Kidney (tissue), 14 donors: Measurements from ENCODE around the gene SLC25A25. TPM values are rescaled to one million over a fixed set of nuclear protein-coding genes. Genes with fewer than 3 reads are reported as not detected.

Source experiments
- DNase-seq, 5 donors: peaks; one replicate each; pipeline ENCODE4 v3.0.0-alpha.2; 2013 to 2020
- FAIRE-seq: peaks from 2 replicates; lab custom pipeline; 2012; peaks lifted over from hg19 to GRCh38; lab: Jason Lieb, UNC
- H3K27ac ChIP-seq, 2 donors: one replicate each; pipeline ENCODE4 v1.7.0; 2013; ENCODE audit warnings: low read depth in 2 of 2, low read length in 2 of 2, inconsistent platforms in 1 of 2
- H3K27me3 ChIP-seq: one replicate; pipeline ENCODE4 v1.7.1; 2013; ENCODE audit warnings: low read length, inconsistent platforms; ENCODE audit not compliant: control insufficient read depth, insufficient read depth
- H3K36me3 ChIP-seq, 3 donors: one replicate each; pipeline versions ENCODE4 v1.7.0 to v1.7.1; 2013; ENCODE audit warnings: low read length in 3 of 3, control low read depth in 1 of 3, inconsistent platforms in 1 of 3; ENCODE audit not compliant: insufficient read depth in 3 of 3, control insufficient read depth in 2 of 3
- H3K4me1 ChIP-seq, 3 donors: one replicate each; pipeline versions ENCODE4 v1.7.0 to v1.7.1; 2013; ENCODE audit warnings: low read length in 3 of 3, inconsistent platforms in 1 of 3, low read depth in 1 of 3; ENCODE audit not compliant: control insufficient read depth in 2 of 3, insufficient read depth in 2 of 3
- H3K4me3 ChIP-seq, 3 donors: one replicate each; pipeline versions ENCODE4 v1.7.0 to v1.8.1; 2013; ENCODE audit warnings: low read length in 3 of 3, control low read depth in 1 of 3, inconsistent platforms in 1 of 3
- H3K9ac ChIP-seq, 3 donors: one replicate each; pipeline versions ENCODE4 v1.7.0 to v1.7.1; 2013; ENCODE audit warnings: low read length in 3 of 3, control low read depth in 1 of 3, inconsistent platforms in 1 of 3
- H3K9me3 ChIP-seq, 3 donors: one replicate each; pipeline versions ENCODE4 v1.7.0 to v1.7.1; 2013; ENCODE audit warnings: low read length in 3 of 3, control low read depth in 1 of 3, inconsistent platforms in 1 of 3; ENCODE audit not compliant: control insufficient read depth in 2 of 3, insufficient read depth in 1 of 3
- CTCF ChIP-seq: IDR thresholded peaks from 3 replicates; pipeline ENCODE4 v1.5.1; 2012; ENCODE audit warnings: mild to moderate bottlenecking, moderate library complexity, borderline replicate concordance; ENCODE audit not compliant: insufficient read depth; ENCODE audit errors: extremely low read depth
- intact Hi-C: fragments of 100-400 bp; cut with DNase I; formaldehyde crosslinking; loops from one replicate; pipeline ENCODE4 v1.11.1; 2022
- polyA plus RNA-seq: library from polyadenylated mRNA; stranded (reverse); fragments of 350-450 nt; fragmentation: Illumina TruSeq; extraction: RNeasy Lipid Tissue Mini Kit (QIAGEN cat#74804); gene quantifications from one replicate; pipeline ENCODE4 v1.2.3, GENCODE V29; 2014; ENCODE audit warnings: low read depth, low replicate concordance; ENCODE audit not compliant: insufficient read depth
- total RNA-seq: library from RNA; stranded (reverse); fragmentation: NEBNext Ultra II Directional; extraction: Animal tissue kit (Norgen Biotek cat#: 25700); gene quantifications from one replicate; pipeline ENCODE4 v1.2.1, GENCODE V29; 2021
- donor health status: control.
- donor health status: control.
- donor health status: control.
- donor health status: control.
- donor health status: control.
- donor health status: DM: yes; HTN: yes; CAD: no.
- donor health status: Normal renal cell carcinoma (clear cell type).

SLC25A25 gene
- total and polyA plus RNA-seq, 2 donors from 2014 or later = 20.4 to 24.9 TPM

- Histone ChIP-seq H3K36me3 (no peaks in the 10 kb centered on the region), H3K9me3 (no peaks in the 10 kb centered on the region), H3K4me1 (peaks cover 0 to 10% (median 9%) of the 10 kb centered on the region in 3 donors), H3K4me3 (no peak overlapping the region), H3K27ac (peak overlapping the region; percentile 19 to 78), H3K27me3 (no peaks in the 10 kb centered on the region), H3K9ac (peak overlapping the region in 2 of 3 donors; percentile 3 to 43)
- FAIRE-seq (no peak), DNase-seq (peak in 4 of 5 donors; percentile 53 to 90 (median 82))
- TF ChIP-seq CTCF = no peak
- intact Hi-C loops = no loop called here
Measured at GRCh38 chr9:128072144-128073021, 4.4 kb downstream of the SLC25A25 start.

GRCh38 chr9:128073253-128073886, 5.3 kb downstream of the SLC25A25 start:
- intact Hi-C loops = no loop called here
- H3K4me1 ChIP-seq = peaks cover 0 to 15% (median 12%) of the 10 kb centered on the region in 3 donors
- FAIRE-seq = no peak
- TF ChIP-seq CTCF = no peak
- no peak overlapping the region for H3K4me3 ChIP-seq
- no peaks in the 10 kb centered on the region for H3K36me3 ChIP-seq
- peak overlapping the region; percentile 5 to 78 for H3K27ac ChIP-seq
- DNase-seq = no peak
- H3K9me3 ChIP-seq = no peaks in the 10 kb centered on the region
- H3K27me3 ChIP-seq = no peaks in the 10 kb centered on the region
- H3K9ac ChIP-seq = peak overlapping the region in 1 of 3 donors; percentile 43

GRCh38 chr9:128077847-128078503, 9.9 kb downstream of the SLC25A25 start:
- Histone ChIP-seq H3K9ac (no peak overlapping the region), H3K4me3 (no peak overlapping the region), H3K27me3 (no peaks in the 10 kb centered on the region), H3K4me1 (peaks cover 7 to 16% (median 10%) of the 10 kb centered on the region in 3 donors), H3K9me3 (no peaks in the 10 kb centered on the region), H3K27ac (no peak overlapping the region), H3K36me3 (no peaks in the 10 kb centered on the region)
- intact Hi-C loops = no loop called here
- DNase-seq (no peak), FAIRE-seq (no peak)
- TF ChIP-seq CTCF = no peak
